Activated naive CD8-positive, alpha-beta T cell treated with anti-CD3 and anti-CD28 coated beads for 36 hours (primary cell): ENCODE data around the gene ZDHHC8. TPM values are rescaled to one million over a fixed set of nuclear protein-coding genes. Genes with fewer than 3 reads are reported as not detected.

ENCODE experiments used
- DNase-seq: peaks from one replicate; pipeline ENCODE4 v3.0.0; 2021
- H3K27ac Mint-ChIP-seq: one replicate; pipeline ENCODE4 v1.8.0; 2022; ENCODE audit warnings: mild to moderate bottlenecking, moderate library complexity, mixed read lengths
- H3K27me3 Mint-ChIP-seq: one replicate; pipeline ENCODE4 v1.8.0; 2022; ENCODE audit warnings: mild to moderate bottlenecking, mixed read lengths
- H3K36me3 Mint-ChIP-seq: one replicate; pipeline ENCODE4 v1.8.0; 2021; ENCODE audit warnings: mild to moderate bottlenecking, mixed read lengths
- H3K4me1 Mint-ChIP-seq: one replicate; pipeline ENCODE4 v1.8.0; 2021; ENCODE audit warnings: mixed read lengths
- H3K4me3 Mint-ChIP-seq: one replicate; pipeline ENCODE4 v1.8.0; 2022; ENCODE audit warnings: mild to moderate bottlenecking, moderate library complexity, mixed read lengths
- H3K9me3 Mint-ChIP-seq: one replicate; pipeline ENCODE4 v1.8.0; 2022; ENCODE audit warnings: mixed read lengths
- total RNA-seq, 2 experiments: library from RNA; stranded (reverse); gene quantifications; one replicate each; pipeline ENCODE4 v1.2.3, GENCODE V29; 2021

Gene ZDHHC8
- total RNA-seq, 2 experiments from 2014 or later, result 63.4 to 66.6 TPM

DNA sequence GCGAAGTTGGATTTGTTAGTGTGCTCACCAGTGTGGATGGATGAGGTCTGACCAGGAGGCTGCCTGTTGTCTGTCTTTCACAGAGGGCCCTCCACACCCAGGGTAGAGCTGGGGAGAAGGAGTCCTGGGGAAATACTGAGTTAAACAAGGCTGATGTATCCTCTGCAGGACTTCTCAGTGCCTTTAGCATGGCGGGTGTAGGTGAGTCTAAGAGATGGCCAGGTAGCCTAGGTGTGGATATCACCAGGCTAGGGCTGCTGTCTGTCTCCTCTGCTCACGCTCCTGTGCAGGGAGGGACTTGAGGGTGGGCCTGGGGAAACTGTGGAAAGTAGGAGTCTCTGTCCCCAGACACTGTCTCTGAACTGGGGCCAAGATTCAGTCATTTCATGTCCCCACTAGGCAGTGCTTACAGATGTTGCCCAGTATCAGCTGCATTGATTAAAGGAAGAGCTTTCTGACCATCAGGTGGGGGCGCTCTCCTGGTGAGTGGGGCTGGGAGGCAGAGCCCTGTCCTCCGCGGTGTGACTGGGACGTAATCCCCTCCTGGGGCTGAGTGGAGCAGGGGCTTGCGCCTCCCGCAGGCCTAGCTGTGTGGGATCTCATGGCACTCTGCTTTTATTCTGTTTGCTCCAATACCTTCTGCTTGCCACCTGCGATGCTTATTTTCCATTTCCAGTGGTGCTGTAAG, 54.7 kb downstream of the ZDHHC8 start:
- Mint-ChIP-seq H3K27me3 (no peaks in the 10 kb centered on the region), H3K9me3 (no peaks in the 10 kb centered on the region)
- no peak for DNase-seq

DNA sequence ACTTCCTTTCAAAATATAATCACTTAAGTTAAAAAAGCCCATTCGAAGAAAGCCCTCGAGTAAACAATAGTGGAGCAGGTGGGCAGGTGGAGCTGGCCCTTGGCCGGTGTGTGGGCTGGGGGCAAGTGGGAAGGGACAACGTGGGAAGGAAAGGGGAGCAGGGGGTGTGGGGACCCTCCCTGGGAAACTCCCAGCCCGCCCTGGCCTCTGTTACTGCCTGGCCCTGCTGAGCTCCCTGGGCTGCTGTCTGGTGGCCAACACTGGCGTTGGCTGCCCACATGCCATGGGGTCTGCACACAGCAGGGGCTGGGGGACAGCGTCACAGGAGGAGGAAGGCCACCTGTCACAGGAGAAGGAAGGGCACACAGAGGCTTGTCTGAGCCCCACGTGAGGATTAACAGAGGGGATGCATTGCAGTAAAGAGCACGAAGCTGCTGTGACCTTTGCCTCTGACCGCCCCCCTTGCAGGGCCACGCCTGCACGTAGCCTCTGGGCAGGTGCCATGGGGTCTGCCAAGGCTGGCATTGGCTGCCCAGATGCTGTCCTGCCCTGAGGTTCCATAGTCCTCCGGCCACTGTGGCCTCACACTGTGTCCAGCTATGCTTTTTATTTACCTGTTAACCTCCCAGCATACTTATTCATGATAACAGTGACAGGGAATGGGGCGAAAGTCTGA, 55.4 kb downstream of the ZDHHC8 start:
- Mint-ChIP-seq H3K4me3 (no peak overlapping the region), H3K27ac (no peak overlapping the region), H3K36me3 (no peaks in the 10 kb centered on the region), H3K4me1 (no peaks in the 10 kb centered on the region), H3K27me3 (no peaks in the 10 kb centered on the region), H3K9me3 (no peaks in the 10 kb centered on the region)
- no peak for DNase-seq

More for the DNA sequence above, 54.7 kb downstream of the ZDHHC8 start:
- Mint-ChIP-seq H3K36me3 (no peaks in the 10 kb centered on the region), H3K27ac (no peak overlapping the region), H3K4me1 (no peaks in the 10 kb centered on the region), H3K4me3 (no peak overlapping the region)

DNA sequence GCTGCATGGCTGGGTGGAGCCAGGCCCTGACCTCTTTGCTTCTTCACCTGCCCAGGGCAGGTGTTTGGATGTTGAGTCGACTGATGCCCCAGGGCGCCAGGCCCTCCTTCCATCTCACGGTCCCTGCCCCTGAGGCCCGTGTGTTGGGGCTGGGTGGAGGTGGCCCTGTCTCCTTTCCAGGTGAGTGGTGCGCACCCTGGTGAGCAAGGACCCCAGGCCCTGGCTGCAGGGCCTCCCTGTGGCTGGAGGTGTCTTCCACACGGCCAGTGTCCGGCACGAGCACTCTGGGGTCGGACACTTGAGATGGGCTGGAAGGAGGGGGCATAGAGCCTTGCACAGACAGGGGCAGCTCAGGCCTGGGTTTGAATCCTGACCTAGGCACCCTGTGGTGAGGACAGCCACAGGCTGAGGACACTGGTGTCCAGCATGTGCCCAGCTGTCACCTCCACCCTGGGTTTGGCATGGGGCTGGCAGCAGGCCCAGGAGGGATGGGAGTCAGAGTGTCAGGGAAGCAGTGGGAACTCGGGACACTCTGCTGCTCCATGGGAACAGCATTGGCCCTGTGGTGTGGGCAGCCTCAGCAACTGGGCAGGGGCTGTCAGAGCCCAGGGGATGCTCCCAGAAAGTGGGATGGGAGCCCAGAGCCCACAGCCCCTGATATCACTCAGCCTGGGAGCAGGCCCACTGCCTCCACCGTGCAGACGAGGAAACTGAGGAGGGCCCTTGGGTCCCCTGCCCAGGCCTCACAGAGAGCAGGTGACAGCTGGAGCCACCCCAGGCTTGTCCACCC, 56.4 kb downstream of the ZDHHC8 start:
- no peak overlapping the region for H3K4me3 Mint-ChIP-seq
- no peak overlapping the region for H3K27ac Mint-ChIP-seq
- no peaks in the 10 kb centered on the region for H3K36me3 Mint-ChIP-seq
- H3K9me3 Mint-ChIP-seq, result no peaks in the 10 kb centered on the region
- DNase-seq, result no peak
- no peaks in the 10 kb centered on the region for H3K4me1 Mint-ChIP-seq
- H3K27me3 Mint-ChIP-seq, result no peaks in the 10 kb centered on the region

DNA sequence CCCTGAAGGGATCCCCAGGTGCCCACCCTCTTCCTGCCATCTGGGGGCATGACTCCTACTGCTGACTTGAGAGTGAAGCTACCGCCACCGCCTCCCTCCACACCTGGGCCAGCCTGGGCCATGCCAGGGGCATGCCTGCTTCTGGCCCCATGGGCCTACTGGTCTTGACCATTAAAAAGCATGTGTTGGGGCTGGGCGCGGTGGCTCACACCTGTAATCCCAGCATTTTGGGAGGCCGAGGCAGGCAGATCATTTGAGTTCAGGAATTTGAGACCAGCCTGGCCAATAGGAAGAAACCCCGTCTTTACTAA, 56.9 kb downstream of the ZDHHC8 start:
- H3K27ac Mint-ChIP-seq, result no peak overlapping the region
- no peaks in the 10 kb centered on the region for H3K27me3 Mint-ChIP-seq
- DNase-seq, result no peak
- H3K4me3 Mint-ChIP-seq, result no peak overlapping the region
- H3K4me1 Mint-ChIP-seq, result no peaks in the 10 kb centered on the region
- no peaks in the 10 kb centered on the region for H3K36me3 Mint-ChIP-seq
- H3K9me3 Mint-ChIP-seq, result no peaks in the 10 kb centered on the region

DNA sequence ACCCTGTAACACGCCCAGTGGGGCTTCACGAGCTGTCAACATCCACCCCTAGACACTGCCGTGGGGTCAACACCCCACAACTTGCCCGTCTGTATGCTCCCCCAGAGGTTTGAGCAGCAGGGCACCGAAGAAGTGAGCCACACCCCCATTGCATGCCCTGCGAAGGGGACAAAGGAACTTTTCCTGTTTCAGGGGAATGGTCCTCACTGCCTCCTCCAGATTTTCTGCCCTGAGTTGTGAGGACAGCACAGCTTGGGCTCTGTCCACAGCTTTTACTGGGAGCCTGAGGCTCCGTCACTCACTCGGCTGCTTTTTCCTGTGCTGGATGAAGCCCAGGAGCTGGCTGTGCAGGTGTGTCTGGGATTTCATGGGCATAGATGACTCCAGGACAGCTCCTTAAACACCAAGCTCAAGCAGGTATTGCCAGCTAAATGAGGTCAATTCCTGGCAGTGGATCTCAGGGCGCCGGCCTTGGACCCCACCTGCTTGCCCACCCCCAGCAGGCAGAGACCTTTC, 59.5 kb downstream of the ZDHHC8 start:
- no peaks in the 10 kb centered on the region for H3K36me3 Mint-ChIP-seq

GRCh38 chr22:20191803-20192202, 60.2 kb downstream of the ZDHHC8 start:
- no peaks in the 10 kb centered on the region for H3K27me3 Mint-ChIP-seq

More for the DNA sequence above, 59.5 kb downstream of the ZDHHC8 start:
- H3K4me1 Mint-ChIP-seq, result no peaks in the 10 kb centered on the region
- no peaks in the 10 kb centered on the region for H3K9me3 Mint-ChIP-seq
- H3K27me3 Mint-ChIP-seq, result no peaks in the 10 kb centered on the region
- no peak for DNase-seq
- H3K27ac Mint-ChIP-seq, result no peak overlapping the region
- H3K4me3 Mint-ChIP-seq, result no peak overlapping the region

GRCh38 chr22:20192293-20192971, 60.8 kb downstream of the ZDHHC8 start:
- Mint-ChIP-seq H3K27ac (no peak overlapping the region), H3K4me3 (no peak overlapping the region), H3K27me3 (no peaks in the 10 kb centered on the region), H3K4me1 (no peaks in the 10 kb centered on the region), H3K36me3 (no peaks in the 10 kb centered on the region), H3K9me3 (no peaks in the 10 kb centered on the region)
- DNase-seq, result no peak

More at GRCh38 chr22:20191803-20192202, 60.2 kb downstream of the ZDHHC8 start:
- H3K36me3 Mint-ChIP-seq, result no peaks in the 10 kb centered on the region
- DNase-seq, result no peak
- no peaks in the 10 kb centered on the region for H3K4me1 Mint-ChIP-seq
- H3K4me3 Mint-ChIP-seq, result no peak overlapping the region
- no peak overlapping the region for H3K27ac Mint-ChIP-seq
- H3K9me3 Mint-ChIP-seq, result no peaks in the 10 kb centered on the region

- H3K27ac Mint-ChIP-seq, result no peak overlapping the region
- DNase-seq, result no peak
- H3K4me3 Mint-ChIP-seq, result no peak overlapping the region
- no peaks in the 10 kb centered on the region for H3K9me3 Mint-ChIP-seq
- H3K4me1 Mint-ChIP-seq, result no peaks in the 10 kb centered on the region
- H3K27me3 Mint-ChIP-seq, result no peaks in the 10 kb centered on the region
- H3K36me3 Mint-ChIP-seq, result no peaks in the 10 kb centered on the region
Measured at GRCh38 chr22:20192972-20193760, 61.6 kb downstream of the ZDHHC8 start.

- no peaks in the 10 kb centered on the region for H3K4me1 Mint-ChIP-seq
- H3K36me3 Mint-ChIP-seq, result no peaks in the 10 kb centered on the region
- no peak overlapping the region for H3K4me3 Mint-ChIP-seq
- no peak for DNase-seq
- H3K27ac Mint-ChIP-seq, result no peak overlapping the region
- no peaks in the 10 kb centered on the region for H3K27me3 Mint-ChIP-seq
- no peaks in the 10 kb centered on the region for H3K9me3 Mint-ChIP-seq
Measured at GRCh38 chr22:20193761-20194494, 62.3 kb downstream of the ZDHHC8 start.

DNA sequence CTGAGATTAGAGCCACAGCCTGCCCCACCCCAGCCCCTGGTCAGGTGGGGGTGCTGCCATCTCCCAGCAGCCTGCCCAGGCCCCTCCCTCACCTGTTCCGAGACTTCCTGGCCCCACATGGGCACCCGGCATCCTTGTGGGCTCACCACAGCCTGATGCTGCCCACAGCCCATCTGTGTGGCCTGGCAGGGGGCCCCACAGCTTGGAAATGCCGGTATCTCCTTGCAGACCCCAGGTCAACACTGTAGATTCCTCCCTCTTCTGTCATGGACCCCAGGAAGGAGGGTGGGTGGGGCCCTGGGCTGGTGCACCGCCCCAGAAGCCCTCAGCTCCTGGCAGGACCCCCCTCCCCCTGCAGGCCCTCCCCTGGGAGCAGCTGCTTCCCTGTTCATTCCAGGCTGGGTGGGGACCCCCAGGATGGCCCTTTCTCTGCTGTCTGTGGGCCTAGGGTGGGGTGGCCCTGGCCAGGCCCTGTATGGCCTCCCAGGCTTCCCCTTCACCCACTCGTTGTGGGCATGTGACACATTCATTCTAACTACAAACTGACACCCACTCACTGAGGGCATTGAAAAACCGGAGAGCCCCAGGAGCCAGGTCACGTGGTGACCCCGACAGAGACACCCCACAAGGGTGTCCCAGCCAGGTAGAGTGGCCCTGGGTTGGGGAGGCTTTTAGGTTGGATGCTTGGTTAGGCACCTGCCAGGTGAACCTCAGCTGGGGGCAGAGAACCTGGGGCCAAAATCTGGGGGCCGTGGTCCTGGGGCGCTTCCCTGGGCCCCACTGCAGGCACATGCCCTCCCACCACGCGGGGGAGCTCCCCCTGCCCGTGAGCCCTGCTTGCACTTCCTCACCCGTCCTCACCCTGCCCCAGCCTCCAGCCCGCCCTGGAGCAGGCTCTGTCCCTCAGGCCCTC, 63.3 kb downstream of the ZDHHC8 start:
- no peak for DNase-seq
- H3K4me1 Mint-ChIP-seq, result no peaks in the 10 kb centered on the region
- no peaks in the 10 kb centered on the region for H3K9me3 Mint-ChIP-seq
- no peaks in the 10 kb centered on the region for H3K27me3 Mint-ChIP-seq
- no peak overlapping the region for H3K27ac Mint-ChIP-seq
- H3K4me3 Mint-ChIP-seq, result no peak overlapping the region
- H3K36me3 Mint-ChIP-seq, result no peaks in the 10 kb centered on the region

GRCh38 chr22:20196094-20196842, 64.7 kb downstream of the ZDHHC8 start:
- H3K4me1 Mint-ChIP-seq, result no peaks in the 10 kb centered on the region
- no peak overlapping the region for H3K27ac Mint-ChIP-seq
- no peaks in the 10 kb centered on the region for H3K36me3 Mint-ChIP-seq
- no peak overlapping the region for H3K4me3 Mint-ChIP-seq
- no peaks in the 10 kb centered on the region for H3K27me3 Mint-ChIP-seq
- no peak for DNase-seq
- no peaks in the 10 kb centered on the region for H3K9me3 Mint-ChIP-seq
